Measurements from ENCODE around the gene NFKBIA. TPM values are rescaled to one million over a fixed set of nuclear protein-coding genes. Genes with fewer than 3 reads are reported as not detected.
"Not testable (repeated sequence)": the region's sequence is repeated elsewhere in the genome, so short reads cannot be mapped to it uniquely, and the experiment has no call there.

NFKBIA gene
- total RNA-seq, 1 donor from 2014 or later = 42.7 TPM

DNA sequence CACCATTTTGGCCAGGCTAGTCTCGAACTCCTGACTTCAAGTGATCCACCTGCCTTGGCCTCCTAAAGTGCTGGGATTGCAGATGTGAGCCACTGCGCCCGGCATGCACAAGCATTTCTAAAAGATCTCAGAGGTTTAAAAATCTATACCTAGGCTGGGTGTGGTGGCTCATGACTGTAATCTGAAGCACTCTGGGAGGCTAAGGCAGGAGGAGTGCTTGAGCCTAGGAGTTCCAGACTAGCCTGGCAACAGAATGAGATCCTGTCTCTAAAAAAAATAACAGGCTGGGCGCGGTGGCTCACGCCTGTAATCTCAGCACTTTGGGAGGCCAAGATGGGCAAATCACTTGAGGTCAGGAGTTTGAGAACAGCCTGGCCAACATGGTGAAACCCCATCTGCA, 49.3 kb downstream of the NFKBIA start:
- not testable (repeated sequence) for DNase-seq (ENCODE audit: low spot score)

DNA sequence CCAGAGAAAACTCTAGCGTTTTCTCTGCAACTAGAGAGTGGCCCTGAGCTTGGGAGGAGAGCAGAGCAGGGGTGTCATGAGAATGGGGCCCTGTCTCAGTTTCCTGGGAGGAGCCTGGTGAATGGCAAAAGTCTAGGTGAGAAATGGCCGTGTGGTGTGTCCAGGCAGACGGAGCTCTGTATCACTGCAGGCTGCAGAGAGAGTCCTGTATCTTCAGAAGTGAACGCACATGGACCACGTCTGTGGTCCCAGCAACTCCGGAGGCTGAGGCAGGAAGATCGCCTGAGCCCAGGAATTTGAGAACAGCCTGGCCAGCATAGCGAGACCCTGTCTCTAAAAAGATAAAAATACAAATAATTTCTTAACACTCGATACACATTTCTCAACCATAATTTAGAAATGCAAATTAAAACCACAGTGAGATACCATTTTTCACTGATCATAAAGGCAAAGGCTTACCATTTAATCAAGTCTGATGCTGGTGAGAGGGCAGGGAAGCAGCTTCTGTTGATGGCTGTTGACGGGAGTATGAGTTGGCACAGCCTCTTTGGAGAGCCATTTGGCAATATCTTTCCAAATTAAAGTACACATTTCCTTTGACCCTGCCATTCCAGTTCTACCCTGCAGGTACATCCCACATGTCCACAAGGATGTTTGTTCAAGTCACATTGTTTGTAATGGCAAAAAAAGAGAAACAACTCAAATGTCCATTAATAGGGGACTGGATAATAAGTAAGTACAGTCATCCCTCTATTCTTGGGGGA, 51.0 kb downstream of the NFKBIA start:
- intact Hi-C loops (cut with DNase I) = no loop called here
- no peak for DNase-seq (ENCODE audit: low spot score)

More for the DNA sequence above, 49.3 kb downstream of the NFKBIA start:
- intact Hi-C loops (cut with DNase I) = not testable (repeated sequence)

- no peak for DNase-seq (ENCODE audit: low spot score)
- intact Hi-C loops (cut with DNase I) = no loop called here
These were observed 52.0 kb downstream of the NFKBIA start for GRCh38 chr14:35352274-35353233.

GRCh38 chr14:35351897-35352273, 52.7 kb downstream of the NFKBIA start:
- DNase-seq (ENCODE audit: low spot score) = no peak
- intact Hi-C loops (cut with DNase I) = no loop called here

Other genes starting within 250 kb of the NFKBIA start
- 125 TPM for gene PSMA6, start 112.4 kb downstream of the NFKBIA start, total RNA-seq
- not detected for gene INSM2, start 129.4 kb upstream of the NFKBIA start, total RNA-seq